Large intestine (tissue), 3 donors: ENCODE results near the gene CC2D1A. TPM values are rescaled to one million over a fixed set of nuclear protein-coding genes. Genes with fewer than 3 reads are reported as not detected.

Source experiments
- DNase-seq, 2 donors: peaks; one replicate each; pipeline versions ENCODE4 v3.0.0 to v3.0.0-alpha.2; 2013
- H3K27ac ChIP-seq: one replicate; pipeline ENCODE4 v1.5.1; 2013; ENCODE audit warnings: low read length
- H3K27me3 ChIP-seq: 2 replicates; pipeline ENCODE4 v1.6.1; 2013; ENCODE audit warnings: low read length; ENCODE audit not compliant: control insufficient read depth, insufficient read depth
- H3K36me3 ChIP-seq: 2 replicates; pipeline ENCODE4 v1.6.1; 2013; ENCODE audit warnings: low read length; ENCODE audit not compliant: control insufficient read depth, insufficient read depth
- H3K4me1 ChIP-seq: one replicate; pipeline ENCODE4 v1.6.1; 2013; ENCODE audit warnings: low read length; ENCODE audit not compliant: control insufficient read depth, insufficient read depth
- H3K4me3 ChIP-seq: one replicate; pipeline ENCODE4 v1.5.1; 2013; ENCODE audit warnings: low read length
- H3K9me3 ChIP-seq: one replicate; pipeline ENCODE4 v1.6.1; 2013; ENCODE audit warnings: mild to moderate bottlenecking, low read depth, low read length, moderate library complexity; ENCODE audit not compliant: control insufficient read depth
- WGBS: methylation state at CpG from one replicate; pipeline ENCODE4 v1.1.5; 2013; ENCODE audit warnings: low lambda C conversion rate; ENCODE audit not compliant: insufficient coverage; 5-methylcytosine and 5-hydroxymethylcytosine counted together
- polyA plus RNA-seq: library from polyadenylated mRNA; unstranded; fragments of 120-200 nt; gene quantifications from one replicate; pipeline ENCODE4 v1.2.1, GENCODE V29; 2013

The CC2D1A gene
- polyA plus RNA-seq, 1 donor = 42.2 TPM

GRCh38 chr19:13887018-13887436, 19.0 kb upstream of the CC2D1A start:
- Histone ChIP-seq H3K4me1 (peaks cover 4% of the 10 kb centered on the region), H3K27me3 (no peaks in the 10 kb centered on the region), H3K4me3 (no peak overlapping the region), H3K27ac (no peak overlapping the region), H3K36me3 (no peaks in the 10 kb centered on the region), H3K9me3 (no peaks in the 10 kb centered on the region)
- WGBS = no CpG with 5 or more reads among the region's 16 CpGs
- DNase-seq = no peak

- H3K27me3 ChIP-seq = no peaks in the 10 kb centered on the region
- no CpG with 5 or more reads among the region's 5 CpGs for WGBS
- H3K4me3 ChIP-seq = no peak overlapping the region
Measured at GRCh38 chr19:13887517-13887916, 18.5 kb upstream of the CC2D1A start.

GRCh38 chr19:13888281-13888680, 17.7 kb upstream of the CC2D1A start:
- no CpG with 5 or more reads among the region's 16 CpGs for WGBS
- no peak for DNase-seq
- peaks cover 9% of the 10 kb centered on the region for H3K4me1 ChIP-seq
- no peaks in the 10 kb centered on the region for H3K9me3 ChIP-seq
- H3K27me3 ChIP-seq = no peaks in the 10 kb centered on the region
- H3K36me3 ChIP-seq = no peaks in the 10 kb centered on the region
- H3K4me3 ChIP-seq = no peak overlapping the region
- H3K27ac ChIP-seq = no peak overlapping the region

More at GRCh38 chr19:13887517-13887916, 18.5 kb upstream of the CC2D1A start:
- Histone ChIP-seq H3K4me1 (peaks cover 5% of the 10 kb centered on the region), H3K36me3 (no peaks in the 10 kb centered on the region), H3K9me3 (no peaks in the 10 kb centered on the region), H3K27ac (no peak overlapping the region)
- DNase-seq = no peak

- no peak overlapping the region for H3K27ac ChIP-seq
- no CpG with 5 or more reads among the region's 13 CpGs for WGBS
- no peaks in the 10 kb centered on the region for H3K36me3 ChIP-seq
- H3K4me3 ChIP-seq = no peak overlapping the region
- H3K9me3 ChIP-seq = no peaks in the 10 kb centered on the region
- H3K4me1 ChIP-seq = peaks cover 8% of the 10 kb centered on the region
- H3K27me3 ChIP-seq = no peaks in the 10 kb centered on the region
- no peak for DNase-seq
Measured at GRCh38 chr19:13890136-13890535, 15.9 kb upstream of the CC2D1A start.

GRCh38 chr19:13892870-13893269, 13.1 kb upstream of the CC2D1A start:
- no peaks in the 10 kb centered on the region for H3K27me3 ChIP-seq
- peaks cover 5% of the 10 kb centered on the region for H3K4me1 ChIP-seq
- H3K9me3 ChIP-seq = no peaks in the 10 kb centered on the region
- WGBS = 18% methylated on average over 2 of the region's 9 CpGs
- no peak overlapping the region for H3K27ac ChIP-seq
- no peak overlapping the region for H3K4me3 ChIP-seq
- peak in 1 of 2 donors; percentile 43 for DNase-seq
- no peaks in the 10 kb centered on the region for H3K36me3 ChIP-seq

- no peaks in the 10 kb centered on the region for H3K9me3 ChIP-seq
- H3K36me3 ChIP-seq = no peaks in the 10 kb centered on the region
- DNase-seq = no peak
- no peaks in the 10 kb centered on the region for H3K27me3 ChIP-seq
- H3K4me1 ChIP-seq = peaks cover 5% of the 10 kb centered on the region
- H3K4me3 ChIP-seq = no peak overlapping the region
- no peak overlapping the region for H3K27ac ChIP-seq
- no CpG with 5 or more reads among the region's 5 CpGs for WGBS
Measured at GRCh38 chr19:13894552-13894951, 11.4 kb upstream of the CC2D1A start.

- no peaks in the 10 kb centered on the region for H3K36me3 ChIP-seq
- no peak for DNase-seq
- H3K4me3 ChIP-seq = no peak overlapping the region
- WGBS = 100% methylated on average over 1 of the region's 2 CpGs
- H3K27ac ChIP-seq = no peak overlapping the region
- no peaks in the 10 kb centered on the region for H3K27me3 ChIP-seq
- H3K9me3 ChIP-seq = no peaks in the 10 kb centered on the region
- peaks cover 5% of the 10 kb centered on the region for H3K4me1 ChIP-seq
Measured at GRCh38 chr19:13896227-13896626, 9.8 kb upstream of the CC2D1A start.

GRCh38 chr19:13899393-13899792, 6.6 kb upstream of the CC2D1A start:
- H3K27me3 ChIP-seq = no peaks in the 10 kb centered on the region
- H3K4me3 ChIP-seq = no peak overlapping the region
- DNase-seq = peak; percentile 45 to 73
- H3K4me1 ChIP-seq = no peaks in the 10 kb centered on the region
- WGBS = no CpG with 5 or more reads among the region's 10 CpGs
- H3K9me3 ChIP-seq = no peaks in the 10 kb centered on the region
- H3K36me3 ChIP-seq = no peaks in the 10 kb centered on the region
- H3K27ac ChIP-seq = peak overlapping the region; percentile 25

- H3K27ac ChIP-seq = no peak overlapping the region
- WGBS = no CpG with 5 or more reads among the region's 5 CpGs
- H3K9me3 ChIP-seq = no peaks in the 10 kb centered on the region
- DNase-seq = no peak
- H3K27me3 ChIP-seq = no peaks in the 10 kb centered on the region
- no peaks in the 10 kb centered on the region for H3K4me1 ChIP-seq
- H3K36me3 ChIP-seq = no peaks in the 10 kb centered on the region
- H3K4me3 ChIP-seq = no peak overlapping the region
Measured at GRCh38 chr19:13899912-13900584, 6.0 kb upstream of the CC2D1A start.

- 90% methylated on average over 2 of the region's 4 CpGs for WGBS
Measured at GRCh38 chr19:13902993-13903555, 2.9 kb upstream of the CC2D1A start.

GRCh38 chr19:13906521-13906904, 512 bp downstream of the CC2D1A start:
- peak overlapping the region; percentile 91 for H3K27ac ChIP-seq
- H3K9me3 ChIP-seq = no peaks in the 10 kb centered on the region
- H3K27me3 ChIP-seq = no peaks in the 10 kb centered on the region
- peaks cover 13% of the 10 kb centered on the region for H3K36me3 ChIP-seq
- peak overlapping the region; percentile 85 for H3K4me3 ChIP-seq
- peaks cover 11% of the 10 kb centered on the region for H3K4me1 ChIP-seq
- peak; percentile 49 to 73 for DNase-seq
- WGBS = no CpG with 5 or more reads among the region's 13 CpGs

More at GRCh38 chr19:13902993-13903555, 2.9 kb upstream of the CC2D1A start:
- no peaks in the 10 kb centered on the region for H3K9me3 ChIP-seq
- no peaks in the 10 kb centered on the region for H3K27me3 ChIP-seq
- no peak overlapping the region for H3K4me3 ChIP-seq
- no peaks in the 10 kb centered on the region for H3K36me3 ChIP-seq
- H3K27ac ChIP-seq = no peak overlapping the region
- H3K4me1 ChIP-seq = peaks cover 11% of the 10 kb centered on the region
- DNase-seq = no peak
